GM23248 (cell line): ENCODE measurements around the gene SLC46A2. TPM values are rescaled to one million over a fixed set of nuclear protein-coding genes. Genes with fewer than 3 reads are reported as not detected.

ENCODE experiments used
- DNase-seq: peaks from one replicate; pipeline ENCODE4 v3.0.0-alpha.2; 2015
- H2AFZ ChIP-seq: fragments of 200-600 bp; sonication (generic); 2 replicates; pipeline ENCODE4 v1.6.1; 2016; ENCODE audit warnings: antibody characterized with exemption
- H3F3A ChIP-seq: fragments of 200-600 bp; sonication (generic); 2 replicates; pipeline ENCODE4 v1.6.1; 2016; ENCODE audit warnings: mild to moderate bottlenecking, antibody characterized with exemption, mixed run types; ENCODE audit not compliant: insufficient read depth
- H3K27ac ChIP-seq: fragments of 200-600 bp; sonication (generic); 2 replicates; pipeline ENCODE4 v1.5.1; 2016; ENCODE audit warnings: mild to moderate bottlenecking
- H3K27me3 ChIP-seq: fragments of 200-600 bp; sonication (generic); replicated peaks from 2 replicates; pipeline ENCODE4 v1.6.1; 2016; ENCODE audit warnings: mild to moderate bottlenecking; ENCODE audit not compliant: insufficient read depth
- H3K36me3 ChIP-seq: fragments of 200-600 bp; sonication (generic); 2 replicates; pipeline ENCODE4 v1.6.1; 2016; ENCODE audit warnings: low read depth, mild to moderate bottlenecking
- H3K4me1 ChIP-seq: fragments of 200-600 bp; sonication (generic); 2 replicates; pipeline ENCODE4 v1.6.1; 2016; ENCODE audit warnings: mild to moderate bottlenecking; ENCODE audit not compliant: insufficient read depth
- H3K4me2 ChIP-seq: fragments of 200-600 bp; sonication (generic); one replicate; pipeline ENCODE4 v1.6.1; 2016; ENCODE audit warnings: mild to moderate bottlenecking; ENCODE audit not compliant: unreplicated experiment
- H3K4me3 ChIP-seq: fragments of 200-600 bp; sonication (generic); 2 replicates; pipeline ENCODE4 v1.5.1; 2016; ENCODE audit warnings: mild to moderate bottlenecking
- H3K79me2 ChIP-seq: fragments of 200-600 bp; sonication (generic); 2 replicates; pipeline ENCODE4 v1.6.1; 2016; ENCODE audit warnings: mild to moderate bottlenecking; ENCODE audit not compliant: insufficient read depth
- H3K9ac ChIP-seq: fragments of 200-600 bp; sonication (generic); 2 replicates; pipeline ENCODE4 v1.6.1; 2016; ENCODE audit warnings: mild to moderate bottlenecking
- H3K9me2 ChIP-seq: fragments of 200-600 bp; sonication (generic); 2 replicates; pipeline ENCODE4 v1.6.1; 2016; ENCODE audit warnings: mixed run types, mild to moderate bottlenecking, moderate library complexity; ENCODE audit not compliant: insufficient read depth
- H3K9me3 ChIP-seq: fragments of 200-600 bp; sonication (generic); one replicate; pipeline ENCODE4 v1.6.1; 2017; ENCODE audit warnings: low read depth
- H4K20me1 ChIP-seq: fragments of 200-600 bp; sonication (generic); 2 replicates; pipeline ENCODE4 v1.6.0; 2016; ENCODE audit not compliant: insufficient read depth
- EZH2 ChIP-seq: fragments of 200-600 bp; sonication (generic); IDR thresholded peaks from 2 replicates; pipeline ENCODE4 v1.6.1; 2018; ENCODE audit warnings: antibody characterized with exemption, mild to moderate bottlenecking; ENCODE audit not compliant: insufficient read depth, poor library complexity, severe bottlenecking
- EZH2phosphoT487 ChIP-seq: fragments of 200-600 bp; sonication (generic); IDR thresholded peaks from 2 replicates; pipeline ENCODE4 v1.6.1; 2018; ENCODE audit warnings: antibody characterized with exemption, moderate library complexity, mild to moderate bottlenecking, low read depth; ENCODE audit not compliant: insufficient read depth
- WGBS, 2 experiments: methylation state at CpG; one replicate each; pipeline ENCODE4 v1.1.6; 2015 to 2017; ENCODE audit warnings: low lambda C conversion rate in 2 of 2, low coverage in 1 of 2; ENCODE audit errors: missing lambda C conversion rate in 2 of 2; 5-methylcytosine and 5-hydroxymethylcytosine counted together
- in situ Hi-C: fragments of 300-500 bp; cut with MboI; formaldehyde crosslinking; loops from 2 replicates; pipeline ENCODE4 v1.15.0; 2020
- polyA plus RNA-seq: library from polyadenylated mRNA; unstranded; fragments of >200 nt; fragmentation: Nextera tagmentation; extraction: Ambion mirVana; gene quantifications from 2 replicates; pipeline ENCODE4 v1.2.1, GENCODE V29; 2016
- total RNA-seq: library from RNA; depleted of rRNA; stranded (reverse); fragments of >200 nt; shearing (Covaris generic); gene quantifications from 2 replicates; pipeline ENCODE4 v1.2.3, GENCODE V29; 2014

The SLC46A2 gene
- total and polyA plus RNA-seq, 2 experiments from 2014 or later = not detected

DNA sequence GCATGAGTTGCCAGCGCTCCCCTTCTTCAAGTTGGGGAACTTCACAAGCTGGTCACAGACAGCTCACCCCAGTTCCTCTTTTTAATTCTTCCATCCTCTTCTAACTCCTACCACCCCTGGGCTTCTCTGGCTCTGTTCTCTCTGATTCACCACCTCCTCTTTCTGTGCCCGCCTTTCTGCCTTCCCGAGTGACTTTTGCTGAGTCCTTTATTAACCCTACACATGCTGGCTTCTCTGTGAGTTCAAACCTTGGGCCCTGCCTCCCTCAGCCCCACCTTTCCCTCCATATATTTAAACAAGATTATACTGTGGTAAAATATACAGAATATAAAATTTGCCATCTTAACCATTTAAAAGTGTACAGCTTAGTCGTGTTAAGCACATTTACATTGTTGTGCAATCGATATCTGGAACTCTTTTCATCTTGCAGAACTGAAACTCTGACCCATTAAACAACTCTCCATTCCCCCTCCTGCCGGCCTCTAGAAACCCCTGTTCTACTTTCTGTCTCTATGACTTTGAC is 32.0 kb downstream of the SLC46A2 start:
- H3K36me3 ChIP-seq = no peaks in the 10 kb centered on the region; the same call in 1 of the 2 replicates
- WGBS, 2 experiments = 39 to 47% methylated on average over 6 of the region's 6 CpGs

GRCh38 chr9:112858005-112858404 is 32.7 kb downstream of the SLC46A2 start:
- WGBS, 2 experiments = 96 to 97% methylated on average over 6 of the region's 6 CpGs
- Histone ChIP-seq H3K36me3 (peaks cover 4% of the 10 kb centered on the region; the same call in 1 of the 2 replicates), H3F3A (peaks cover 18% of the 10 kb centered on the region), H3K4me3 (no peak overlapping the region), H3K9me3 (no peaks in the 10 kb centered on the region), H3K9me2 (no peaks in the 10 kb centered on the region), H4K20me1 (no peaks in the 10 kb centered on the region), H3K27me3 (no peaks in the 10 kb centered on the region), H3K27ac (0 out of 2 replicates have a peak overlapping the region, but pooled peaks have one; percentile 4), H3K79me2 (peaks cover 51% of the 10 kb centered on the region), H3K4me1 (peaks cover 26% of the 10 kb centered on the region), H3K9ac (no peak overlapping the region), H2AFZ (no peak overlapping the region), H3K4me2 (no peak overlapping the region)
- DNase-seq = no peak
- TF ChIP-seq EZH2phosphoT487 (no peak), EZH2 (no peak)
- in situ Hi-C loops = no loop called here

More for the DNA sequence above, 32.0 kb downstream of the SLC46A2 start:
- H4K20me1 ChIP-seq = no peaks in the 10 kb centered on the region
- H3K9me2 ChIP-seq = no peaks in the 10 kb centered on the region
- H3K79me2 ChIP-seq = peaks cover 53% of the 10 kb centered on the region
- no peak overlapping the region for H2AFZ ChIP-seq
- no peak overlapping the region for H3K4me3 ChIP-seq
- in situ Hi-C loops = no loop called here
- TF ChIP-seq EZH2phosphoT487 (no peak), EZH2 (no peak)
- no peaks in the 10 kb centered on the region for H3K9me3 ChIP-seq
- H3K9ac ChIP-seq = no peak overlapping the region
- peaks cover 22% of the 10 kb centered on the region for H3F3A ChIP-seq
- peaks cover 33% of the 10 kb centered on the region for H3K4me1 ChIP-seq
- peak overlapping the region; percentile 8 for H3K4me2 ChIP-seq
- peak; percentile 74 for DNase-seq
- 0 out of 2 replicates have a peak overlapping the region, but pooled peaks have one; percentile 4 for H3K27ac ChIP-seq
- no peaks in the 10 kb centered on the region for H3K27me3 ChIP-seq

- no peaks in the 10 kb centered on the region for H3K27me3 ChIP-seq
- WGBS, 2 experiments = 95 to 96% methylated on average over 14 of the region's 14 CpGs
- DNase-seq = no peak
- H3K9ac ChIP-seq = no peak overlapping the region
- peaks cover 20% of the 10 kb centered on the region for H3K4me1 ChIP-seq
- H3K9me3 ChIP-seq = no peaks in the 10 kb centered on the region
- in situ Hi-C loops = no loop called here
- peaks cover 18% of the 10 kb centered on the region for H3F3A ChIP-seq
- H4K20me1 ChIP-seq = no peaks in the 10 kb centered on the region
- H3K36me3 ChIP-seq = peaks cover 4% of the 10 kb centered on the region; the same call in 1 of the 2 replicates
- no peak overlapping the region for H3K4me2 ChIP-seq
- H2AFZ ChIP-seq = no peak overlapping the region
- TF ChIP-seq EZH2phosphoT487 (no peak), EZH2 (no peak)
- no peak overlapping the region for H3K27ac ChIP-seq
- H3K79me2 ChIP-seq = peaks cover 49% of the 10 kb centered on the region
- no peaks in the 10 kb centered on the region for H3K9me2 ChIP-seq
- H3K4me3 ChIP-seq = no peak overlapping the region
Observed at GRCh38 chr9:112856843-112857242, 33.8 kb downstream of the SLC46A2 start.

DNA sequence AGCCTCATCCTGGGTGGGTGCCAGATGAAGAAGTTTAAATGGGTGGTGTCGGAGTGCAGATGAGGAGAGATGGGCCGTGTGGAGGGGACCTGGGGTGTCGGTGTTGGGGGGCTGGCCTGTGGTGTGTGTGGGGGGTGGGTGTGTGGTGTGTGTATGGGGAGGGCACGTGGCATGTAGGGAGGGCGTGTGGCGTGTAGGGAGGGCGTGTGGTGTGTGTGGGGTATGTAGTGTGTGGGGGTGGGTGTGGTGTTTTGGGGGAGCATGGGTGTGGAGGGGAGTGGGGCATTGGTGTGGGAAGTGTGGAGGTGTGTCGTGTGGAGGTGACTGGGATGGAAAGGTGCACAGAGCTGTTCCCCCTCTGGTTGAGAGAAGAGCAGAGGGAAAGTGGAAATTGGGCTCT is 34.5 kb downstream of the SLC46A2 start:
- H3K4me3 ChIP-seq = no peak overlapping the region
- no peak overlapping the region for H3K27ac ChIP-seq
- no peaks in the 10 kb centered on the region for H3K9me2 ChIP-seq
- no peak for TF ChIP-seq EZH2phosphoT487
- TF ChIP-seq EZH2 = no peak
- no peak overlapping the region for H3K4me2 ChIP-seq
- H3K9ac ChIP-seq = no peak overlapping the region
- in situ Hi-C loops = no loop called here
- no peaks in the 10 kb centered on the region for H3K27me3 ChIP-seq
- WGBS, 2 experiments = 92 to 96% methylated on average over 3 to 8 of the region's 8 CpGs
- H4K20me1 ChIP-seq = no peaks in the 10 kb centered on the region
- peaks cover 4% of the 10 kb centered on the region; the same call in 1 of the 2 replicates for H3K36me3 ChIP-seq
- H3K4me1 ChIP-seq = peaks cover 18% of the 10 kb centered on the region
- DNase-seq = no peak
- H3K79me2 ChIP-seq = peaks cover 46% of the 10 kb centered on the region
- H3F3A ChIP-seq = peaks cover 18% of the 10 kb centered on the region
- no peaks in the 10 kb centered on the region for H3K9me3 ChIP-seq
- H2AFZ ChIP-seq = no peak overlapping the region
